ENCODE measurements around the gene IL17C. TPM values are rescaled to one million over a fixed set of nuclear protein-coding genes. Genes with fewer than 3 reads are reported as not detected.

Gene IL17C
- total RNA-seq, 2 donors from 2014 or later = not detected

- peak; percentile 59 for DNase-seq
- no peak overlapping the region for H3K27ac ChIP-seq
- intact Hi-C loops (cut with DNase I) = no loop called here
- no peaks in the 10 kb centered on the region for H3K9me3 ChIP-seq
- H3K36me3 ChIP-seq = no peaks in the 10 kb centered on the region
- H3K4me1 ChIP-seq = peaks cover 15% of the 10 kb centered on the region
- TF ChIP-seq CTCF (IDR thresholded peaks at IDR 0.05) = no peak
- peak overlapping the region in 1 of 2 donors; percentile 33 for H3K9ac ChIP-seq (ENCODE audit: low read depth in 2 of 2, low read length in 2 of 2)
- H3K4me3 ChIP-seq = no peak overlapping the region
- peaks cover 24% of the 10 kb centered on the region for H3K27me3 ChIP-seq
Observed at GRCh38 chr16:88639231-88640038, 1.1 kb downstream of the IL17C start.

- H3K4me3 ChIP-seq = no peak overlapping the region
- H3K36me3 ChIP-seq = no peaks in the 10 kb centered on the region
- DNase-seq = no peak
- H3K27me3 ChIP-seq = peaks cover 24% of the 10 kb centered on the region
- peaks cover 15% of the 10 kb centered on the region for H3K4me1 ChIP-seq
- H3K27ac ChIP-seq = no peak overlapping the region
- H3K9me3 ChIP-seq = no peaks in the 10 kb centered on the region
- no peak for TF ChIP-seq CTCF (IDR thresholded peaks at IDR 0.05)
- intact Hi-C loops (cut with DNase I) = no loop called here
- H3K9ac ChIP-seq (ENCODE audit: low read depth in 2 of 2, low read length in 2 of 2) = no peak overlapping the region
Observed at GRCh38 chr16:88640039-88640495, 1.7 kb downstream of the IL17C start.

- Histone ChIP-seq H3K9ac (ENCODE audit: low read depth in 2 of 2, low read length in 2 of 2) (no peak overlapping the region), H3K9me3 (no peaks in the 10 kb centered on the region), H3K27me3 (peaks cover 24% of the 10 kb centered on the region), H3K4me1 (peaks cover 15% of the 10 kb centered on the region), H3K36me3 (no peaks in the 10 kb centered on the region), H3K27ac (no peak overlapping the region), H3K4me3 (no peak overlapping the region)
- no peak for TF ChIP-seq CTCF (IDR thresholded peaks at IDR 0.05)
- intact Hi-C loops (cut with DNase I) = no loop called here
- no peak for DNase-seq
Observed at GRCh38 chr16:88640498-88641247, 2.3 kb downstream of the IL17C start.

GRCh38 chr16:88642881-88643643, 4.7 kb downstream of the IL17C start:
- H3K9ac ChIP-seq (ENCODE audit: low read depth in 2 of 2, low read length in 2 of 2) = no peak overlapping the region
- TF ChIP-seq CTCF (IDR thresholded peaks at IDR 0.05) = no peak
- no peaks in the 10 kb centered on the region for H3K9me3 ChIP-seq
- H3K4me1 ChIP-seq = peaks cover 15% of the 10 kb centered on the region
- H3K27ac ChIP-seq = no peak overlapping the region
- no peak for DNase-seq
- intact Hi-C loops (cut with DNase I) = no loop called here
- H3K4me3 ChIP-seq = no peak overlapping the region
- H3K27me3 ChIP-seq = peaks cover 24% of the 10 kb centered on the region
- H3K36me3 ChIP-seq = no peaks in the 10 kb centered on the region

- H3K27ac ChIP-seq = no peak overlapping the region
- H3K9ac ChIP-seq (ENCODE audit: low read depth in 2 of 2, low read length in 2 of 2) = no peak overlapping the region
- peaks cover 24% of the 10 kb centered on the region for H3K27me3 ChIP-seq
- DNase-seq = no peak
- TF ChIP-seq CTCF (IDR thresholded peaks at IDR 0.05) = no peak
- no peak overlapping the region for H3K4me3 ChIP-seq
- H3K4me1 ChIP-seq = peaks cover 11% of the 10 kb centered on the region
- no peaks in the 10 kb centered on the region for H3K36me3 ChIP-seq
- no peaks in the 10 kb centered on the region for H3K9me3 ChIP-seq
- intact Hi-C loops (cut with DNase I) = no loop called here
Observed at GRCh38 chr16:88643644-88643932, 5.2 kb downstream of the IL17C start.
